HG02973 (cell line): ENCODE data around the gene PLRG1.

Experiments used
- ATAC-seq: cut with Tn5 transposase; IDR thresholded peaks from one replicate; pipeline ENCODE4 v1.9.1; 2021; ENCODE audit warnings: moderate library complexity; ENCODE audit not compliant: unreplicated experiment

PLRG1 gene

DNA sequence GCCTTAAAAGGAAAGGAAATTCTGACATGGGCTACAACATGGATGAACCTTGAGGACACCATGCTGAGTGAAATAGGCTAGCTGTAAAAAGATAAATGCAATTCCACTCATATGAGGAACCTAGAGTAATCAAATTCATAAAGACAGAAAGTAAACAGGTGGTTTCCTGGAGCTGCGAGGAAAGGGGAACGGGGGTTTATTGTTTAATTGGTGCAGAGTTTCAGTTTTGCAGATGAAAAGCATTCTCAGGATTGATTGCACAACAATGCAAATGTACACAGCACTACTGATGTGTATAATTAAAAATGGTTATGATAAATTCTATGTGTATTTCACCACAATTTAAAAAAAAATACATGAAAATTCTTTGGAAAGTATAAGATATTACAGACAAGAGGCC, 24.0 kb downstream of the PLRG1 start:
- peak; percentile 63 for ATAC-seq

DNA sequence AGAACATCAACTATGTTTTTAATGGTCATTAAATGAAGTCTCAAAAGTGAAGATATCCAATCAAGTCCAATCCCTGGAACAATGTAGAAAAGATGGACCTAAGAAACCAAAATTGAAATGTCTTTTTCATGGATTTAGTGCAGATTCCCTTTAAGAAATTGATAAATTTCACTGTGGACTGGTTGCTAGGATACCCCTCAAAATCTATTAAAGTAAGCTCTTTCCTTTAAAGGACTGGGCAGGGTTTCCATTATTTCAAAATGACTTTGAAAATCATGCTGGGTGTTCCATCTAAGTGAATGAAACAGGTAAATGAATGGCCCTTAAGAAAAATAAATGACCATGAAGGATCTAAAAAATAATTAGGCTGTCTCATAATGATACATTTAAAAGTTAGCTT, 28.6 kb downstream of the PLRG1 start:
- no peak for ATAC-seq

DNA sequence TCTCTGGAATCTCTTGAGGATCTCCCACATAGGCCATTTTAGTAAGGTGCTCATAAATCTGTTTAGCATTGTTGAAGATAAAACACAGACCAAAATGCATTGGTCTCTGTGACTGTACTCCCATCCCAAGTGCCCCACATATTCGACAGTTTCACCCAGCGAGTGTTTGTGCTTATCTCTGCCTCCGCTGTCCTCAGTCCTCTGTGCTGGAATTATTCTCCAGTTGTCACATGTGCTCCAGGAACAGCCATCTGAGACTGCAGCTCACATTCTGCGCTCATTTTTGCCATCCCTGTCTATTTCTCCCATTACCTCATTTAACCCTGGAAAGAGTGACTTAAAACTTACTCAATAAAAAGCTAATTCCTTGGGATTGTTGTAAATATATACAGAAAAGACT, 31.0 kb downstream of the PLRG1 start:
- ATAC-seq = no peak

DNA sequence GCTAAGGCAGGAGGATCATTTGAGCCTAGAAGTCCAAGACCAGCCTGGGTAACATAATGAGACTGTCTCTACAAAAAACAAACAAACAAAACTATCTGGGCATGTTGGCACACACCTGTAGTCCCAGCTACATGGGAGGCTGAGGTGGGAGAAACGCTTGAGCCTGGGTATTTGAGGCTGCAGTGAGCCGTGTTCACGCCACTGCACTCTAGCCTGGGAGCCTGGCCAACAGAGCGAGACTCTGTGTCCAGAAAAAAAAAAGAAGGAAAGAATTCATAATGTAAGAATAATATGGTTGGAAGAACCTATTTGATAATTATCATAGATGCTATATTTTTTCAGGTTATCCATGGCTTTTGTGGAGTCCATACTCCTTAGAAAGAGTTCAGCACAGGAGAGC, 32.6 kb downstream of the PLRG1 start:
- no peak for ATAC-seq

DNA sequence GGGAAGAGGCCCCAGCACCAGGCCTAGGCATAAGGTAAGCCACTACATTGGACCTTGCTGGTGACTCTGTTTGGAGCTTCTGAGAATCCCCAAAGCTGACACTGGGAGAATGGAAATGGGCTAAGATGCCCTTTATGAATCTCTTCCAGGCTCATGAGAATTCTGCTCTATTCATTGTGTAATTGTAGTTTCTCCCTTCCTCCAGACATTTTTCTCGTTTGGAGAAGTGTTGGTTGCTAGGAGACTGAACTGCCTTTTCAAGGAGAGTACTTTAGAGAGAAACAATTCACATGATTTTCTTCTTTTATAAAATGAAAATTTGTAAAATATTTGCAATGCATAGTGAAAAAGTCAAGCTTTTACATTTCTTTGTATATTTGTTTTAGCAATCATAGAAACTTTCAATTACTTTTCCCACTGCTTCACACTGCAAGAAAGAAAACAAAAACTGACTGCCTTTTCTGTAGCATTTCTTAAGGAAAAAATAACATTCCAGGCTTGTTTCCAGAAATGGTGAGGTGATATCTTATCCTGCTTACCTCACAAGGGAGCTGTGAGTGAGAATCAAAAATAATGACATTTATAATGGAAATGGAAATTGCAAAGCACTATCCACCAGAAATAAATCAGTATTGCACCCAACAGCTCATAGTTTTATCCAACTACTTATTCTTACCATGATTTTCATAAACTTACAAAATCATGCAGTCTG, 33.7 kb downstream of the PLRG1 start:
- no peak for ATAC-seq

DNA sequence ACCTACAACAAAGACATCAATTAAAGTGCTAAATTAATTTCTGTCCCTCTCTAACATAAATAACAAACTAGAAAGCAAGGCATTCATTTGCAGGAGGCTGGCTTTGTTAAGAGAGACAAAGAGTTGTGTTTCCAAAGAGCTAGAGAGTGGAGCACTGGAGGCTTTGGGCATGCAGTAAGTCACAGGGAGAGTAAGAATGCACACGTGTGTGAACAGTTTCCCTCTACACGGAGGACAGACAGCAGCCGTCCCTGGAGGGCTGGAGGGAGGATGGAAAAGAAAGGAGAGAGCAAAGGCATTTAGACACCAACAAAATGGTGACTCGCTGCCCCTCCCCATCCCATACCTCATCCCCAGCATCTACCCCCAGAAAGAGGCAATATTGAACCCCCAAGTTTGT, 38.2 kb downstream of the PLRG1 start:
- no peak for ATAC-seq

DNA sequence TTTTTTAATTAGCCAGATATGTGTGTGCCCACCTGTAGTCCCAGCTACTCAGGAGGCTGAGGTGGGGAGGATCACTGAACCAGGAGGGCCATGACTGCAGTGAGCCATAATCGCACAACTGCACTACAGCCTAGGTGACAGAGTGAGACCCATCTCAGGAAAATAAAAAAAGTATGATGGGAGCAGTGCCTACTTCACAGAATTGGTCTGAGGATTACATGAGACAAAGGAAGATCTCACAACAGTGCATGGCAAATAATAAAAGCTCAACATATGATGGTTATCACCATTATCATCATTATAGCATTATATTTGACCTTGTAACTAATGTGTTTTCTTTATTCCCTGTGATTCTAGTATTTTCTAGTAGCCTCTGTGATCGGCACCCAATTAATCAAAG, 38.7 kb downstream of the PLRG1 start:
- ATAC-seq = no peak

DNA sequence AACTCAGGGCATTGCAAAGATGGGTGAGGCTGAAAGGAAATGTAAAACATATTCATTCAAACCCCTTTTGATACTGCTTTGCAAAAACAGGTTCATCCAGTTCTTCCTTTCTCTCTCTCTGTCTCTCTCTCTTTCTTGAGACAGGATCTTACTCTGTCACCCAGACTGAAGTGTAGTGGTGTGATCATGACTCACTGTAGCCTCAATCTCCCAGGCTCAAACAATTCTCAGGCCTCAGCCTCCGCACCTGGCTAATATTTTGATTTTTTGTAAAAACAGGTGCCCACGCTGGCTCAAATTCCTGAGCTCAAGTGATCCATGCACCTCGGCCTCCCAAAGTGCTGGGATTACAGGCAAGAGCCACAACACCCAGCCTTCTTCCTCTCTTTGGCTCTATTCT, 43.0 kb downstream of the PLRG1 start:
- ATAC-seq = no peak

DNA sequence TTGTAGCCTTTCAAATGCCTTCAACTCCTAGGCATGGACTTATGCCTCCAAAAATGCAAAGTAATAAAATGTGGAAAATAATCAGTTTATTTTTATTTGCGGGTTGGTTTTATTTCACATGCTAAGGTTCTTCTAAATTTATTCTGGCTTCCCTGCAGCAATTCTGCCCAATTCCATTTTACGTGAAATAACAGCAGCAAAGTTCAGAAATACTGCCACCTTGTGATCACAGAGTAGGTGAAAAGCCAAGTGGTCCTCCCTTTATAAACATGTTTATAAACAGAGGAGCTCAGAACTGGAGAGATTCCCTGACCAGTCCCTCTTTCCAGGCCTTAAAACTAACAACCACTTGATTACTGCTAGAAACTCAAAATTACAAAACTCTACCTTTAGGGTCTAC, 43.9 kb downstream of the PLRG1 start:
- ATAC-seq = peak; percentile 62

DNA sequence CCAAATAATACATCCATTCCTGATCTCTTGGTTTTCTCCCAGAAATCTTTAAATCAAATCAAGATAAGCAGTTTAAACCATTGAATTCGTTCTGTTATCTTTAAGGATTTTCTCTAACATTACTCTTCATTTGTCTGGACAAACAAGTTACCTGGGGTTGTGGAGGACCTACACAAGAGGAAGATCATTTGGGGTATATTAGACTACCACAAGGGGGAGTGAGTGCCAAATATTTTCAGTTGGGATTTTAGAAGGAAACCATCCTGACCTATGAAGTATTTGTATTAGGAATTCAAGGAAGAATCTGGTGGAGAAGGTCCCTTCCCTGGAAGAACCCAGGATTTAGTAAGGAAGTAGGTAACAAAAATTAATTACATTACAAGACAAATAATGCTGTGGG, 46.6 kb downstream of the PLRG1 start:
- no peak for ATAC-seq

DNA sequence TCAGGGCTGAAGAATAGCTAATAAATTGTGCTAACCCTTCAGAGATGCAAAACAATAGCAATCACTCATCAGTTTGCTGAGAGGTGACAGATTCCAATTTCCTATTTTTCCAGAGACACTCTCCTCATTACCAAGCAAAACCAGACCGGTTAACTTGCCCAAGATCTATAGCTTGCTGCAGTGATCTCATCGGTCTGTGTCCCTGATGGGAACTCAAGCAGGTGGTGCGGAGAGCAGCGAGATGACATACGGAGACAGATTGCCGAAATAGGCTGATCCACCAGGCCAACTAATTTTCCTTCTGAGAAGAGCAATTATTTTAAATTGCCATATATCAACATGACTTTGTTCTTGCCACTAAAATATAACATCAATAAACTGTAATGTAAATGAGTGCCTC, 48.1 kb downstream of the PLRG1 start:
- no peak for ATAC-seq

DNA sequence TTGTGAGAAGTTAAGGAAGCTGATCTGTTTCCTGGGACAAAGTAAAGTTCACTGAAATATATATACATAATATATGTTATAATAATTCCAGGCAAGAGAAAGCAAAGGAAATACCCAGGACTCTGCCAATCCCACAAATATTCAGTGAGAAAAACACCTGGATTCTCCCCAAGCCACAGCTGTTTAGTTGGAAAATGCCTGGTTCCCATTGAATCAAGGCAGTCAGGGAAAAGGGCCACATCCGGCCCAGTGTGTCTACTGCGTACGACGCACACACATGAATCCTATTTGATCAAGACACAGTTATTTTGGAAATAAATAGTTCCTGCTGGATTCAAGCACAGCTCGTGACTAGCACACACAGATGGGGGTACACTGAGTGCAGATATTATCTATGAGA, 52.3 kb downstream of the PLRG1 start:
- ATAC-seq = no peak

DNA sequence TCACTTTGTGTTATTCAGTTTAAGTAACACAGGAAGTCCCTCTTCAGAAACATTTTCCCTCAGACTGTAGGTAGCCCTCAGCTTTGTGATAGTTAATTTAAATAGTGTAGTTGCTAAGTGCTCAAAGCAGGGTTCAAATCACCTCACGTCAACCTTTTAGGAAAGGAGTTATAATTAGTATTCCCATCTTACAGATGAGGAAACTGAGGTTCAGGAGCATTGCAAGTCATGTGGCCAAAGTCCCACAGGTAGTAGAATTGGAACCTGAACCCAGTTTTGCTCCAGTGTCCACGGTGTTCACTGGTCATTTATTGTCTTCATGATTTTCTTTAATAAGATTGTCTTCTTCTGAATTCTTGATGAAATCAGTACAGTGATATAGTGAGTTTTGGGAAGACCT, 54.3 kb downstream of the PLRG1 start:
- ATAC-seq = no peak

DNA sequence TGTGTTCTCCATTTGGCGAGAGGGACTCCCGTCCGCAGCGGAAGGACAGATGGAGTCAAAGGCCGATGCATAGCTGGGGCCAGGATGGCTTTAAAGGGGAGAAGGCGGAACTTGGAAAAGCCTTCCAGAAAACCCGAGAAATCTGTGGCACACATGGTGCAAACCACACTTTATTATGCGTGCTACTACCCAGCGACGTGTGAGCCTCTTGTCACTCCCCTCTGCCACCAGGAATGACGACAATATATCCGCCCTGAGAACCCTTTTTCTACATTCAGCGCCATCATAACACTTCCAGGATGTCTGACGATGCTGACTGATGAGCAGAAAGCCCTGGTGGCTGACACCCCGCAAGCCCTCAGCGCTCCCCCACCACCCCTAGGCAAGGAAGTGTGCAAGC, 57.9 kb downstream of the PLRG1 start:
- no peak for ATAC-seq

DNA sequence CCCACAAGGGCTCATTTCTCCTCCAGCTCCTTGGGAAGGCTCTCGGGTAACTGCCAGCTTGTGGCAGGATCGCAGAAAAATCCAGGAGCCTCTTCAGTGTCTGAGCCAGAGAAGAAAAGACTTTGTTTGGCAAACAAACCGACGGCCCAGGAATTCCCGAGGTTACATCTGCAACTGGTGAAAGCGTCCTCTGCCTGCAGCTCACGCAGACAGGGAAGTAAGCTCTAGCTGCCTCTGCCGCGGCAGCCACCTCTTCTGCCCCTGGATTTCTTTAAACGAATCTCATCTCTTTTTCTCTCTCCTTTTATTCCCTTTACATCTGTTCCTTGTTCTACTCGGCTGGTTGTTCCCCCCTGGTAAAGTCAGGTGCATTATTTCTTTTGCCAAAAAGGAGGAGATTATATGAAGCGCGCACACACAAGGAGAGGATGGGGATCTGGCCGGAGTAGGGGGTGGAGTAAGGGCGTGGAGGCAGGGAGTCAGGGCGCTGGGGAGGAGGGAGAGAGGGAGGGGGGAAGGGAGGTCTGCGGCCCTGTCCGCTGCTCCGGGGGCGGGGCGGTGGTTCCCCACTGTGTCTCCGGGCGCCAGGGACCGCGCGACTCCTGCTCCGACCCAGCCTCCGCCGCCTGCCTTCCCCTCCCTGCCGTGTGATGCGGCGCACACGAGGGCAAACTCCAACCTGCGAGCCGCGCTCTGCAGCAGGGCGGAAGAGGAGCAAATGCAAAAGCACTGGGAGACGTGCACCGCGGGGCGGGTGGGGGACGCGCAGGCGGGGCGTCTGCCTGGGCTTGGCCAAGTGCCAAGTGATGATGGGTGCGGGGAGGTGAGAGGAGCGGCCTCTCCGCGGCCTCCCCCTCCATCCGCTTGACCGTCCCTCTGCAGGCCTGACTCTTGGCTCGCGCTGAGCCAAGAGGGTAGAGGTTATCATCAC, 58.6 kb downstream of the PLRG1 start, which contains the start of gene DCHS2:
Gene DCHS2, minus strand, starts transcription at position 459 of the 931 bp plus-strand sequence. Its CDS starts 444 bp downstream, at position 15.
- ATAC-seq = peak; percentile 48

DNA sequence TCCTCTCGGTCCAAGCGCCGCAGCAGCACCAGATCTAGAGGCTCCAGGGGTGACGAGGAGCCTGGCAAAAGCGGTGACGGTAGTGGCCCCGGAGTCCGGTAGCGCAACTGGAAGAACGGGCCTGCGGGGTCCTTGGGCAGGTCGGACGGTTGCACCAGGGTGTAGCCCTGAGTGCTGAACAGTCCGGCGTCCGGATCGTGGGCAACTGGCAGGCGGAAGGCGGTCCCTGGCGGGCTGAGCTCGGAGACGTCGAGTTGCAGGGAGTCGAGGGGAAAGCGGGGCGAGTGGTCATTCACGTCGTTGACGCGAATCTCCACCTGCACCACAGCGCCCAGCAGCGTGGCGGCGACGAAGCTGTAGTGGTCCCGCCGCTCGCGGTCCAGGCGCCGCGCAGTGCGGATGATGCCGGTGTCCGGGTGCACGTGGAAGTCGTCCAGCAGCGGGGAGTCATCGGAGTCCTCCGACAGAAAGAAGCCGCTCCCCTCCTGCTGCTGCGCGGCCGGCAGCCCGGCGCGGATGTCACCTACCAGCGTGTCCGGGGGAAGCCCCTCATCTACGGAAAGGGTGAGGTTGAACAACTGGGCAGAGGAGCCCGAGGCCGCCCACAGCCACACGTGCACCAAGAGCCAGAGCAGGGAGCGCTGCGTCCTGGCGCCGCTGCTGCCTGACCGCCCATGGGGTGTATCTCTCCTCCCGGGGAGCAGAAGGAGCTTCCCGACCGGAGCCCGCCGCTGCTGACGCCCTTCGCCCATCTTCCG, 59.4 kb downstream of the PLRG1 start:
- ATAC-seq = peak; percentile 52

DNA sequence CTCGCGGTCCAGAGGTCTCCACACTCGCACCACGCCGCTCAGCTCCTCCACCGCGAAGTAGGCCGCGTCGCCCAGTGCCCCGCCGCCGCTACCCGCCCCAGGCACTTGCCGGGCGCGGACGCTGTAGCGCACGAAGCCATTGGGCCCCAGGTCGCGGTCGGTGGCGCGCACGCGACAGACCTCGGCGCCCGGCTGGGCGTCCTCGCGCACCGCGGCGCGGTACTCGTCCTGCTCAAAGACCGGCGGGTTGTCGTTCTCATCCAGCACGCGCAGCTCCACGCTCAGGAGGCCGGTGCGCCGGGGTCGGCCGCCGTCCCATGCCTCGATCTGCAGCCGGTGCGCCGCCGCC, 60.0 kb downstream of the PLRG1 start:
- ATAC-seq = no peak

DNA sequence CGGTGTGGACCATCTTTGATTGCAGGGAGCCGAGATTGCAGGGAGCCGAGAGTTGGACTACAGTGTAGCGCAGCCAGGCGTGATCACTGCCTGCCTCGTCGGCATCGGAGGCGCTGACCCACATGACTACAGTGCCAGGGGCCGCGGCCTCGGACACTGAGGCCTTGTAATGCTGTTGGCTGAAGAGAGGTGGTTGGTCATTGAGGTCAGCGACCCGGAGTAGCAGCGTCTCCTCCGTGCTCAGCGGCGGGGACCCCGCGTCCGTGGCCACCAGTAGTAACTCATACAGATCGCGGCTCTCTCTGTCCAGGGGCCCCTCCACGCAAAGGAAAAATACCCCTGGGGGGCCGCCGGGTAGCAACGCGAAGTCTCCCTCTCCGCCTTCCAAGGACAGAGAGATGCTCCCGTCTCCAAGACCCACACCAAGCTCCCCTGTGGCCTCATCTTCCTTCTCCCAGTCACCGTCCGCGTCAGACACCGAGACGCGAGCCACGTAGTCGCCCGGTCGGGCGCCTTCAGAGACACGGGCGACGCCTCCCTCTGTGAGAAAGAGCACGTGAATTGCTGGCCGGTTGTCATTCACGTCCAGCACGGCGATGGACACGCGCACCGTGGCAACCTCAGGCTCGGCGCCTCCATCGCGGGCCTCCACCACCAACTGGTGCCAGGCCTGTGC, 60.5 kb downstream of the PLRG1 start:
- no peak for ATAC-seq

DNA sequence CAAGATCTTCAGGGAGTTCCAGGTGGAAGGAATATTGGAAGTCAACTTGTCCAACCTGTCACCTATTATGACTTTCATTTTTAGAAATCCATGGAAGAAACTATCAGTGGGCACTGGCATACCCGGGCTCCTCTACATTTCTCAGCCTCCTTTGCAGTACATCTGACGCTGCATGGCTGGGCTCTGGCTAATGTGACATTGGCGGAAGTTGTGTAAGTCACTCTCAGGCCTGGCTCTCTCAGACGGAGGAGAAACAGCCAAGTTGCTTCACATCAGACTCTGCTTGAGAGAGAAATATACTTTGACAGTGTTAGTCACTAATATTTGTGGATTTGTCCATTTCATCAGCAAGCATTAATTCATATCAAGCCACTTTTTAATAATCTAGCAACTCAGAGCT, 63.1 kb downstream of the PLRG1 start:
- no peak for ATAC-seq

DNA sequence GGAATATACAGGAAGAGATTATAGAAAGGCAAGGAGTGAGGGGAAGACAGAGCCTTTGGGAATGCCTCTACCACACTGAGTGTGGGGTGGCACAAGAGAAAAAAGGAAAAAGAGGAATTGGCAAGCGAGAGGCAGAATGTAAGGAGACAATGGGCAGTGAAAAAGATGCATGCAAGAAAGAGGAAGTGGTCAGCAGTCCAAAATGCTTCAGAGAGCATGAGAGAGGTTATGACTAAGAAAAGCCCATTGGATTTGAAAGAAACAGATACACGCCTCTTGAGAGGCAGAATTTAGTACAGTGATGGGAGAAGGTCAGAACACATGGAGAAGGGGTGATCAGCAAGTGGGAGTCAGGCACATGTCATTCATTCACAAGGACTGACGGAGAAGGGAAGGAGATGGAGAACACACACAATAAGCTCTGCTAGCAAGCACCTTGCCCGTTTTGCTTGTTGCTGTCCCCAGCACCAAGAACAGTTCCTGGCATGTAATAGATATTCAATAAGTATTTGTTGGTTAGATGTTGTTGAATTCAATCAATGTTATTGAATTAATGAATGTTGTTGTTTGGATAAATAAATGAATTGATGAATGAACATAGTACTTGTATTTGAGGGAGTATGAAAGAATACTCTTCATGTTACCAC, 65.0 kb downstream of the PLRG1 start:
- ATAC-seq = peak; percentile 99
